ENCODE measurements around the gene RHEB. TPM values are rescaled to one million over a fixed set of nuclear protein-coding genes. Genes with fewer than 3 reads are reported as not detected.

Gene RHEB
- total RNA-seq, 1 donor from 2014 or later = 84.9 TPM

- DNase-seq (ENCODE audit: extremely low read depth, low read depth, low spot score) = no peak
Measured at GRCh38 chr7:151505433-151505832, 14.3 kb downstream of the RHEB start.

DNA sequence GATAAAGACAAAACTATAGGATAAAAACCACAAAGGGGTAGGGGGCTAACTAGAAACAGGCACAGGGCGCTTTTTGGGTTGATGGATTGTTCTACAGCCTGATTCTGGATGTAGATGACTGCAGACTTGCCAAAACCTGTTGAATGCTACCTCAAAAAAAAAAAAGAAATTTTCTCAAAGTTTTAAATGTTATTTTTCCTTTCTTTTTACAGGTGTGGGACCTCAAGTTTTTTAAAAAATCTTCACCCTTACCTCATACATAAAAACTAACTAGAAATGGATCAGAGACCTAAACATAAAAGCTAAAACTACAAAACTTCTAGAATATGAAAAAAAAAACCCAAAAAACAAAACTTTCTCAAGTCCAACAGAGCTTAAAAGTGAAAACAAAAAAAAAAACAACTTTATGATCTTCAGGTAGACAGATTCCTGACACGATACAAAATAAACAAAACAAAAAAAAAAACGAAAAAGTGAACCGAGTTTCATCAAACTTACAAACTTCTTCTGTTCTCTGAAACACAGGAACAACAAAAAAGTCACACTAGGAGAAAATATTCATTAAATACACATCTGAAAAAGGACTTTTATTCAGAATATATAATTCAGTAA lies 14.9 kb downstream of the RHEB start:
- no peak for DNase-seq (ENCODE audit: extremely low read depth, low read depth, low spot score)

DNA sequence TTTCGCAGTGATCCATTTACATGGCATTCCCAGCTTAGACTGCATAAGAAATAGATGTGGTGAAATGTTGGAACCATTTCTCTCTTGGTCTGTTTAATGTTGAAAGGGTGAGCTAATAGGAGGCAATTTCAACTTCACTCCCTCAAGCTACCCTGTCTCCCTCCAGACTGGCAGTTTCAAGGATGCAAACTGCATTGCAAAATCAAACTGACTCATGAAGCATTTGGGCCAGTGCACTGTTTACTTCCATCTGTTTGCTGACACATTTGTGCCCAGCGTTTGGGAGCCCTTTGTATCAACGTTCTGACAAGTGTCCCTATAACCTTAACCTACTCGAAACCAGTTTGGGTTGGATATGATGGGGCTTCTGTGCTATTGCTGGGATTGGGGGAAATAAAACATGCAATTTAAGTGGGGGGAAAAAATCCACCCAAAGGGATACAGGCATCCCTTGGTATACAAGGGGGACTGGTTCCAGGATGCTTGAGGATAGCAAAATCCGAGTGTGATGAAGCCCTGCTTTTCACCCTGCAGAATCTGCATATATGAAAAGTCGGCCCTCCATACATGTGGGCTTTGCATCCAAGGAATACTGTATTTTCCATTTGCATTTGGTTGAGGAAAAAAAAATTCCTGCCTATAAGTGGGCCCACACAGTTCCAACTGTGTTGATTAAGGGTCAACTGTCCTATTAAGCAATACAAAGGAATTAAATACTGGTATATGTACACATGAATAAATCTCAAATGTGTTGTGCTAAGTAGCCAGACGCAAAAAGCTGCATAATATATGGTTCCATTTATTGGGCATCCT lies 15.6 kb downstream of the RHEB start:
- no peak for DNase-seq (ENCODE audit: extremely low read depth, low read depth, low spot score)

- DNase-seq (ENCODE audit: extremely low read depth, low read depth, low spot score) = no peak
Measured at GRCh38 chr7:151501676-151502075, 18.0 kb downstream of the RHEB start.

DNA sequence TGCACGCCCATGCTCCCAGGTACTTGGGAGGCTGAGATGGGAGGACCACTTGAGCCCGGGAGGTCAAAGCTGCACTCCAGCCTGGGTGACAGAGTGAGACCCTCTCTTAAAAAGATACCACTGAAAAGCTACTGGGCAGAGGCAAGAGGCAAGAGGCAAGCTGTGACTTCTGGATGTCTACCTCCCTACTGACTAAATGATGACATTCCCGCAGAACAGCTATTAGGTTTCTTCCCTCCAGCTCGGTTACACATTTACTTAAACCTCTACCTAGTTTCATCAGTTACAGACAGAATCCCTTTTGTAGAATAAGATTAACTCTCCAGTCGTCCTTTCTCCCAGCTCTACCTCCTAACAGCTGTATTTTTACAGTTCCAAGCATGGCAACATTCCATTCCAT lies 21.2 kb downstream of the RHEB start:
- no peak for DNase-seq (ENCODE audit: extremely low read depth, low read depth, low spot score)

DNA sequence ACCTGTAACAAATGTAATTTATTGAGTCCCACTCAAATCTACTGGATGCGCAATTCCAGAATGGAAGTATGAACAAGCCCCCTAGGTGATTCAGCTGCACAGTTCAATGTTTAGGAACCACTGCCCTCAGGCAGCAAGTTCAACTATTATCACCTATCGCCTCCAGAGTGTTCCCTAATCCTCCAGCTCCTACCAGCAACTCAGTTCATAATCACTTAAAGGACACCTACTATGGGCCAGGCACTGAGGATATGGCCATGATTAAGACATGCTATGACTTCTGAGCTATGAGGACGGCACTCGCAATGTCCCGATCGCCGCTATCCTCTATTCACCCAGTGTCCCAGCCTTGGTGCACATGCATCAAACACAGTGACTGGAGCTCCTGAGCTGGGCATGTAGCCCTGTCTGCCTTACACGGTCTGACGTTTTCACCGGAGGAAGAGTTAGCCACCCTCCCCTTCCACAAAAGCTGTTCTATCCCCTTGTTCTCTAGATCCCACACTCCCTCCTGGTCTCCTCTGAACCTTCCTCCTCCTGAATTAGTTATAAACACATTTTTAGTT lies 22.3 kb downstream of the RHEB start:
- no peak for DNase-seq (ENCODE audit: extremely low read depth, low read depth, low spot score)

DNA sequence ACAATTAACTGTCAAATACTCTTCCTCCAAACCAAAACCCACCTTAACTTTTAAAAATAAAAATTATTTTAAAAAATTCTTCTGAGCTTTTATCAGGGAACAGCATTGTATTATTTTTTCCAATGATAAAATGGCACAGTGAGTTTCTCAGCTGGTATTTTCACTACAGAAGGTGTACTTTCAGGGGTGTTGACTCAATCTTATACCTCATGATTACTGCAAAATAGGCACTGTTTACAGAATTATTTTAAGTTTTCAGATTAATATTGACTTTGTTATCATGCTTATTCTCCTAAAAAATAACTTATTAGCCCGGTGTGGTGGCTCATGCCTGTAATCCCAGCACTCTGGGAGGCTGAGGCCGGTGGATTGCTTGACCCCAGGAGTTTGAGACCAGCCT lies 24.3 kb downstream of the RHEB start:
- DNase-seq (ENCODE audit: extremely low read depth, low read depth, low spot score) = no peak

GRCh38 chr7:151494298-151495284 lies 25.1 kb downstream of the RHEB start:
- DNase-seq (ENCODE audit: extremely low read depth, low read depth, low spot score) = no peak

GRCh38 chr7:151493083-151493482 lies 26.6 kb downstream of the RHEB start:
- DNase-seq (ENCODE audit: extremely low read depth, low read depth, low spot score) = no peak

DNA sequence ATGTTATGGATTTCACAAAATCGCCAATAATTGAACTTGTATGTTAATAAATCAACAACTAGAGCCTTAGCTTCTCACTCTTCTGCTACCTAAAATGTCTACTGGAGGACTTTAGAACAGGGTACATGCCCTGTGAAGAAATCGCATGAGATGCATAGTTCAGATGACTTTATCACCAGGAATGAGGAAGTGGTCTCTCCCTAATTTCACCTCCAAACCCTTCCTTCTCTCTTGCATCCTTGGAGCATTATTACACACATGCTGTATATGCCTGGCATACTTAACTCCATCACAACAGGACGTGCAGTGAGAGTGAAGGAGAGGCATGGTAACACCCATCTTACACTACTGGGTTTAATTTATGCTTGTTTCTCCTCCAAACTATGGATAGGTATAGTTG lies 27.8 kb downstream of the RHEB start:
- no peak for DNase-seq (ENCODE audit: extremely low read depth, low read depth, low spot score)

DNA sequence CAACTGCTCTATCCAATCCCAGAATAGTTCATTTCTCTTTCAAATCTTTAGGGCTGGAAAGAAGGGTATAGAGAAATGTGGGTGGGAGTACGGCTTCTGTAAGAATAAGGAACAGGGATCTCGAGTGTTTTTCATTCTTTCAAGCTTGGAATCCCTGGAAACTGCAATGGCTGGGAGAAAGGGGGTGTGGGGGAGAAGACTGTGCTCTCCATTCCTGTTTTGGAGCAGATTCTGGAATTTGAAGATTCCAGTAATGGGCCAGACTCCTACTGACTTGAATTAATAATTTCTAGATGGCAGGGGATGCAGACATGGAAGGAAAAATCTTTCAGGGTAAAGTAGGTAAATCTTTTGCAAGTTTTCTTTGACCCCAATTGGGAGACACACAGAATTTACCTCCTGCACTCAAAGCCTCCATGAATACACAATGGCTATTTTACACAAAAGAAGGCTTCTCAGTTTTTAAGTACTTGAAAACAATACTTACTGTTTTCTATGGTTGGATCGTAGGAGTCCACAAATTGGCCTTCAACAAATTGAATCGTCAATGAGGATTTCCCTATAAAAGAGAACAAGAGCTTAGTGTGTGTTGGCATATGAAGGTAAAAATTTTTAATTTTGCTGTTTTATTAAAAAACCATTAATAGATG lies 29.1 kb downstream of the RHEB start:
- DNase-seq (ENCODE audit: extremely low read depth, low read depth, low spot score) = no peak

DNA sequence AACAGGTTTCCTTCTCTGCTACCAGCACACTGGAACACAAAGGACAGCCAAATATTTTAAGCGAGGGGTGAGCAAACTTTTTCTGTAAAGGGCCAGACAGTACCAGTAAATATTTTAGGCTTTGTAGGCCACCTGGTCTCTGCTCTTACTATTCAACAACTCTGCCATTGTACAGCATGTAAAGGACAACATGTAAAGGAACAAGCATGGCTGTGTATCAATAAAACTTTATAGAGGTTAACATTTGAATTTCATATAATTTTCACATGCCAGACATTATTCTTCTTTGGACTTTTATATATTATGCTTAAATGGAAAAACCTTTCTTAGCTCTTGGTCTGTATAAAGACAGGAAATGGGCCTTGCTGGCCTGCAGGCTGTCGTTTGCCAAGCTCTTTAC lies 30.2 kb downstream of the RHEB start:
- no peak for DNase-seq (ENCODE audit: extremely low read depth, low read depth, low spot score)

DNA sequence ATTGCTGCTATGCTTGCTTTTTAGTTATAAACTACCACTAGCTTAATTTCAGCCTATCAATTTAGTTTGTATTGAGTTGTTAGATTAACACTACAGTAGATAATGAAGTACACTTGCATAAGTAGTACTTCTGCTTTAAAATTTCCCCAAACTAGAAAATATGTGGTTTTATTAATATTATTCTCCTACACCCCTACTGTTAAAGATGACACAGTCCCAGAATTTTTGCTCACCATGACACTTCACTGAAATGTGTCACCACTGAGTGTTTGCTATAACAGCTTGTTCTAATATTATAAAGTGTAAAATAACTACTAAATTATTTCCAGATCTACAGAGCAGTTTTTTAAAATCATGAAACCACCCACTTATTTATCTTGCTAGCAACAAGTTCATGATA lies 31.6 kb downstream of the RHEB start:
- DNase-seq (ENCODE audit: extremely low read depth, low read depth, low spot score) = no peak

GRCh38 chr7:151487228-151487627 lies 32.5 kb downstream of the RHEB start:
- no peak for DNase-seq (ENCODE audit: extremely low read depth, low read depth, low spot score)

DNA sequence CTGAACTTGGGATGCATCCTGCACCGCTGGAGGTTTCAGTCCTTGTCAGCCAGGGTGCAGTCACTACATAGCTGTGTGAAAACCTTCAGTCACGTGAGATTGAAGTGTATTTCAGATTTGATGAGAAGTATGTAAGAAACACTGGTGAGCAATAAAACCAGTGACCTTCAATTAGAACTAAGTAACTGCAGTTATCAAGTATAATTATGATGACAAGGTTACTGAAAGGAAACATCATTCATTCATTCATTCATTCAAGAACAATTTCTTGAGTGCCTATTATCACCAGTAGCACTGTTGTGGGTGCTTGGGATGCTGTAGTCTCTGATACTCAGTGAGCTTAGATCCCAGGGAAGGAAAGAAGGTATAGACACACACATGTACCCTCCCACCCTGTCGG lies 33.6 kb downstream of the RHEB start:
- no peak for DNase-seq (ENCODE audit: extremely low read depth, low read depth, low spot score)

DNA sequence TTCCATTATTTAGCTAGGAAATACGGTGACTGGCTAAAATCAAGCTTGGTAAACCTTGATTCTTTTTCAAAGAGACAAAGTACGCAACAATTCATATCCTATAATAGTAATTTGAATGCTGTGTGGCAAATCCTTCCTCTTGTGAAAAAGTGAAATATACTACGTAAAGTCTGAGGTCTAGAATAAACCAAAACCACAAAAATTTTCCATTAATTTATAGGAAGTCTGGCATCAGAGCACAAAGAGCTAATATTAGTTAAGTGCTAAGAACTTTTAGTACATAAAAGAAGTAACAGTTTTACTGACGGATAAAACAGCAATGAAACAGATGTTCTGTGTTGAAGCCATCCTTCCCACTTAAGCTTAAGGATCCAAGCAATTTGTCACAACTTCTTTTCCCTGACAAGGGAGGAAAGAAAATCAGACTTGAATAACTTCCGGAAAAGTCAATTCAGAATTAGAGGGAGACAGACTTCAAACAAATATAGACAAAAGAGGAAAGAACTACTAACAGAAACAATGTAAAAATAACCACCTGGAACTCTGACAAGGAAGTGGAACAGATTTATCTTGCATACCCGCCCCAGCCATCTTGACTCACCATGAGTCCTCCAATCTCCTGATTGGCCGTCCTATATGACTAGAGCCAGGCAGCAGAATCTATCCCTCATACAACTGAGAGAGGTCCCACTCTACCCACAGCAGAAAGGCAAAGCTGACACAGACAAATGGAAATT lies 34.6 kb downstream of the RHEB start:
- no peak for DNase-seq (ENCODE audit: extremely low read depth, low read depth, low spot score)

DNA sequence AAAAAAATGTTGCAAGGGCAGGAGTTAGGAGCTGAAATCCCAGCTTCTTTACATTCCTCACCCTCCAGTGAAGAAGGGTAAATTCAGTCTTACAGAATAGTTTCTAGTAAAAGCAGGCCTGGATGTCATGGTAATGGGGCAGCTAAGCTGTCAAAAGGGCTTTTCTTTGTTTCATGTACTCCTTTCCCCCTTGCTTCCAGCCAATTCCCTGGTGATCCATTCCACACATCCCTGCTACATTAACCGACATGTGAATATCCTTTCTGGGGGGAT lies 36.0 kb downstream of the RHEB start:
- DNase-seq (ENCODE audit: extremely low read depth, low read depth, low spot score) = no peak

- DNase-seq (ENCODE audit: extremely low read depth, low read depth, low spot score) = no peak
Measured at GRCh38 chr7:151482883-151483710, 36.6 kb downstream of the RHEB start.
